ENCODE measurements around the gene ASB12. TPM values are rescaled to one million over a fixed set of nuclear protein-coding genes. Genes with fewer than 3 reads are reported as not detected.

Gene ASB12
- polyA plus RNA-seq, 2 of the 4 experiments (the other 2 are of a cell fraction): 0.08 TPM; not detected in 1

DNA sequence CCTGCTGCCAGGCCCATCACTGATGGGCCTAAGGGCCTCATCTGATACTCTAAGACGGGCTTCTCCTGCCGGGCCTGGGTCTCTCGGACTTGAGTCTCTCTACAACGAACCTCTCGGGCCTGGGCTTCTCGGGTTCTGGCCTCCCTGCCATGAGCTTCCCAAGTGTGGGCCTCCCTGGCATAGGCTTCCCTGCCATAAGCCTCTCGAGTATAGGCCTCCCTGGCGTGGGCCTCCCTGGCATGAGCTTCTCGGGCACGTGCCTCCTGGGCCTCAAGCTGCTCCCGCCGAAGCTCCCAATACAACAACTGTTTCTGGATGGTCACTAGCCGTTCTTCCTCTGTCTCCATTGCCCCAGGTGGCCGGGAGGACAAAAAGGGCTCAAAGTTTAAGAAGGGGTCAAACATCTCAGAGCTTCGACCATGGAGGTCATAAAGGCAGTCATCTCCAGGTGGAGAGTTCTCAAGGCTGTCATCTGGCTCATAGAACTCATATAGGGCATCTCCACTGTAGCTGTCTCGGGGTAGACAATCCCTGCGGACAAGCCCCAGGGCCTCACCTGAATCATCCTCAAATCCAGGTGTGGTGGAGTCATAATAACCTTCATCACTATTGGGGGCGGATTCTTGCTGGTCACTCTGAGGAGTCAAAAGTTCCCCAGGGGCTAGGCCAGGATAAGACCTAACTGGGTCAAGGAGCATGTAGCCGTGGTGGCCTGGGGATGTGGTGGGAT lies 39.0 kb downstream of the ASB12 start:
- no peak for FAIRE-seq
- Histone ChIP-seq H3K4me3 (no peak overlapping the region), H3K9me3 (no peaks in the 10 kb centered on the region), H3K4me2 (no peak overlapping the region), H3K27ac (no peak overlapping the region), H3K4me1 (no peaks in the 10 kb centered on the region)
- 94% methylated on average over 18 of the region's 19 CpGs for WGBS (ENCODE audit: missing lambda C conversion rate)
- CTCF ChIA-PET: no interaction called here
- DNase-seq (ENCODE audit: low read depth in 1 of 2, low spot score in 1 of 2): no peak
- ATAC-seq: no peak
- POLR2A ChIA-PET: no interaction called here
- TF ChIP-seq MAFK (IDR thresholded peaks at IDR 0.05; ENCODE audit: partially characterized antibody) (no peak), NR3C1 (IDR thresholded peaks at IDR 0.05) (no peak), ESRRA (IDR thresholded peaks at IDR 0.05; ENCODE audit: borderline replicate concordance, low read length) (no peak), FOSL2 (IDR thresholded peaks at IDR 0.05) (no peak), FOSL2 (CRISPR knock-in tag; IDR thresholded peaks at IDR 0.05) (no peak), KDM1A (IDR thresholded peaks at IDR 0.05; ENCODE audit: low read depth) (no peak), HEYL (CRISPR knock-in tag; IDR thresholded peaks at IDR 0.05) (no peak), HOXA7 (CRISPR knock-in tag; IDR thresholded peaks at IDR 0.05) (no peak), JUN (IDR thresholded peaks at IDR 0.05) (no peak), ZC3H11A (IDR thresholded peaks at IDR 0.05) (no peak), EHMT2 (IDR thresholded peaks at IDR 0.05; ENCODE audit: low read depth) (no peak), RCOR1 (IDR thresholded peaks at IDR 0.05; ENCODE audit: low read depth, low read length) (no peak)
- TF ChIP-seq, protein P1, sequence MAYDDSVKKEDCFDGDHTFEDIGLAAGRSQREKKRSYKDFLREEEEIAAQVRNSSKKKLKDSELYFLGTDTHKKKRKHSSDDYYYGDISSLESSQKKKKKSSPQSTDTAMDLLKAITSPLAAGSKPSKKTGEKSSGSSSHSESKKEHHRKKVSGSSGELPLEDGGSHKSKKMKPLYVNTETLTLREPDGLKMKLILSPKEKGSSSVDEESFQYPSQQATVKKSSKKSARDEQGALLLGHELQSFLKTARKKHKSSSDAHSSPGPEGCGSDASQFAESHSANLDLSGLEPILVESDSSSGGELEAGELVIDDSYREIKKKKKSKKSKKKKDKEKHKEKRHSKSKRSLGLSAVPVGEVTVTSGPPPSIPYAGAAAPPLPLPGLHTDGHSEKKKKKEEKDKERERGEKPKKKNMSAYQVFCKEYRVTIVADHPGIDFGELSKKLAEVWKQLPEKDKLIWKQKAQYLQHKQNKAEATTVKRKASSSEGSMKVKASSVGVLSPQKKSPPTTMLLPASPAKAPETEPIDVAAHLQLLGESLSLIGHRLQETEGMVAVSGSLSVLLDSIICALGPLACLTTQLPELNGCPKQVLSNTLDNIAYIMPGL (CRISPR knock-in tag; IDR thresholded peaks at IDR 0.05; ENCODE audit: borderline replicate concordance): no peak
- TF ChIP-seq, protein P2, sequence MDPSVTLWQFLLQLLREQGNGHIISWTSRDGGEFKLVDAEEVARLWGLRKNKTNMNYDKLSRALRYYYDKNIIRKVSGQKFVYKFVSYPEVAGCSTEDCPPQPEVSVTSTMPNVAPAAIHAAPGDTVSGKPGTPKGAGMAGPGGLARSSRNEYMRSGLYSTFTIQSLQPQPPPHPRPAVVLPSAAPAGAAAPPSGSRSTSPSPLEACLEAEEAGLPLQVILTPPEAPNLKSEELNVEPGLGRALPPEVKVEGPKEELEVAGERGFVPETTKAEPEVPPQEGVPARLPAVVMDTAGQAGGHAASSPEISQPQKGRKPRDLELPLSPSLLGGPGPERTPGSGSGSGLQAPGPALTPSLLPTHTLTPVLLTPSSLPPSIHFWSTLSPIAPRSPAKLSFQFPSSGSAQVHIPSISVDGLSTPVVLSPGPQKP (IDR thresholded peaks at IDR 0.05; ENCODE audit: low read depth, low read length): no peak
- TF ChIP-seq, protein P3, sequence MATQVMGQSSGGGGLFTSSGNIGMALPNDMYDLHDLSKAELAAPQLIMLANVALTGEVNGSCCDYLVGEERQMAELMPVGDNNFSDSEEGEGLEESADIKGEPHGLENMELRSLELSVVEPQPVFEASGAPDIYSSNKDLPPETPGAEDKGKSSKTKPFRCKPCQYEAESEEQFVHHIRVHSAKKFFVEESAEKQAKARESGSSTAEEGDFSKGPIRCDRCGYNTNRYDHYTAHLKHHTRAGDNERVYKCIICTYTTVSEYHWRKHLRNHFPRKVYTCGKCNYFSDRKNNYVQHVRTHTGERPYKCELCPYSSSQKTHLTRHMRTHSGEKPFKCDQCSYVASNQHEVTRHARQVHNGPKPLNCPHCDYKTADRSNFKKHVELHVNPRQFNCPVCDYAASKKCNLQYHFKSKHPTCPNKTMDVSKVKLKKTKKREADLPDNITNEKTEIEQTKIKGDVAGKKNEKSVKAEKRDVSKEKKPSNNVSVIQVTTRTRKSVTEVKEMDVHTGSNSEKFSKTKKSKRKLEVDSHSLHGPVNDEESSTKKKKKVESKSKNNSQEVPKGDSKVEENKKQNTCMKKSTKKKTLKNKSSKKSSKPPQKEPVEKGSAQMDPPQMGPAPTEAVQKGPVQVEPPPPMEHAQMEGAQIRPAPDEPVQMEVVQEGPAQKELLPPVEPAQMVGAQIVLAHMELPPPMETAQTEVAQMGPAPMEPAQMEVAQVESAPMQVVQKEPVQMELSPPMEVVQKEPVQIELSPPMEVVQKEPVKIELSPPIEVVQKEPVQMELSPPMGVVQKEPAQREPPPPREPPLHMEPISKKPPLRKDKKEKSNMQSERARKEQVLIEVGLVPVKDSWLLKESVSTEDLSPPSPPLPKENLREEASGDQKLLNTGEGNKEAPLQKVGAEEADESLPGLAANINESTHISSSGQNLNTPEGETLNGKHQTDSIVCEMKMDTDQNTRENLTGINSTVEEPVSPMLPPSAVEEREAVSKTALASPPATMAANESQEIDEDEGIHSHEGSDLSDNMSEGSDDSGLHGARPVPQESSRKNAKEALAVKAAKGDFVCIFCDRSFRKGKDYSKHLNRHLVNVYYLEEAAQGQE (IDR thresholded peaks at IDR 0.05): no peak

DNA sequence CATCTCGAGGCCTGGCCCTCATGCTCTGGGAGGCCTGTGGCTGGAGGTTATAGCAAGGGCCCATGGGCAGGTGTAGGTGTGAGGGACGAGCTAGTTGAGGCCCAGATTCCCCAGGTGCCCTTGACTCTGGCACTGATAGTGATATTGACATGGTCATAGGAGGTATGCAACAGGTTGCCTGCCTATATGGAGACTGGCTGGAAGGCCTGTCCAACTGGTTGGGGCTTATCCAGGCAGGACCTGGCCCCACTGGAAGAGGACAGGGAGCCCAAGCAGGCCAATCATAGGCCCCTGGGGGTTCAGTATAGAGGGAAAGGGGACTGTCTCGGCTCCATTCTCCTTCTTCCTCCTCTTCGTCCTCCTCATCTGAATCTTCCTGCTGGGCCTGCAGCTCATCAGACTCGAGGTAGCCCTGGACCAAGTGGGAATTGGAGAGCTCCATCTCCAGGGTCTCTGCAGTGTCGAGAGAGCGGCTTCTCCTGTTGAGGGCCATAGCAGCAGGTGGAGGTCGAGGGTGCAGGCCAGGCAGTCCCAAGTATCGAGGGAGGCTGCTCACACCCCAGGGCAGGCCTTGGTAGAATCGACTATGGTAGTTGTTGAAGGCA lies 40.2 kb downstream of the ASB12 start:
- DNase-seq (ENCODE audit: low read depth in 1 of 2, low spot score in 1 of 2) (no peak), FAIRE-seq (no peak), ATAC-seq (no peak)
- H3K4me2 ChIP-seq: no peak overlapping the region
- H3K9me3 ChIP-seq: no peaks in the 10 kb centered on the region
- TF ChIP-seq BHLHE40 (IDR thresholded peaks at IDR 0.05; ENCODE audit: low read depth, low read length): no peak
- H3K27ac ChIP-seq: no peak overlapping the region
- ChIA-PET CTCF (interaction anchor here (0.7 kb wide), 1 partner anchor 209 kb away, joined by 3 read pairs; no protein-coding TSS in a partner anchor), POLR2A (no interaction called here)
- H3K4me3 ChIP-seq: no peak overlapping the region
- no peaks in the 10 kb centered on the region for H3K4me1 ChIP-seq
- WGBS (ENCODE audit: missing lambda C conversion rate): 85% methylated on average over 7 of the region's 10 CpGs

DNA sequence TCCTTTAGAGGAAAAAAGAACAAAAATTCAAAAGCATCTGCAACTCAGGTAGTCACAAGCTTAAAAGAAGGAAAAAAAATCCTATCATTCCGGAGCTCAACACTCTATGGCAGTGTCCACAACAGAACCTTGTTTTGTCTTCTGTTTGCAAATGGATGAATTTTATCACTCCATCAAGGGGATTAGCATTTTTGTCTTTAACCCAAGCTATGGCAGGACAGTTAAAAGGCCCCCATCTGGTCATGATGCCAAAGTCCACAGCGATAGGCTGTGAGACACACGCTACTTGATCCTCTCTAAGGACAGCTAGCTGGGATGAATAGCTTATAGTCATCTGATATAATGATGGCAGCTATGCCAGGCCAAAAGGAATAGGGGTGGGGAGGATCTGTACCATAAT lies 41.5 kb downstream of the ASB12 start:
- Histone ChIP-seq H3K27ac (no peak overlapping the region), H3K4me3 (no peak overlapping the region), H3K9me3 (no peaks in the 10 kb centered on the region), H3K4me1 (no peaks in the 10 kb centered on the region), H3K4me2 (no peak overlapping the region)
- ChIA-PET POLR2A (no interaction called here), CTCF (no interaction called here)
- ATAC-seq (no peak), FAIRE-seq (no peak), DNase-seq (ENCODE audit: low read depth in 1 of 2, low spot score in 1 of 2) (no peak)
- WGBS (ENCODE audit: missing lambda C conversion rate): 92% methylated on average over 3 of the region's 3 CpGs
- TF ChIP-seq GATA3 (IDR thresholded peaks at IDR 0.05; ENCODE audit: borderline replicate concordance) (no peak), KDM5A (IDR thresholded peaks at IDR 0.05) (no peak), HDAC2 (IDR thresholded peaks at IDR 0.05) (no peak), RAD21 (conservative IDR thresholded peaks at IDR 0.05 in 1 of 2, IDR thresholded peaks at IDR 0.05 in 1 of 2) (no peak), RCOR1 (IDR thresholded peaks at IDR 0.05; ENCODE audit: low read depth, low read length) (no peak), FOSL2 (IDR thresholded peaks at IDR 0.05) (no peak), FOSL2 (CRISPR knock-in tag; IDR thresholded peaks at IDR 0.05) (no peak), MAZ (IDR thresholded peaks at IDR 0.05; ENCODE audit: borderline replicate concordance, low read depth, low read length) (no peak), EHMT2 (IDR thresholded peaks at IDR 0.05; ENCODE audit: low read depth) (no peak), RARB (CRISPR knock-in tag; IDR thresholded peaks at IDR 0.05) (no peak), SREBF2 (IDR thresholded peaks at IDR 0.05) (no peak)
- TF ChIP-seq, protein P3 (IDR thresholded peaks at IDR 0.05): no peak

All from A549 (cell line).